GM19023 (cell line): Measurements from ENCODE around the gene GPR143.
"Not testable (repeated sequence)": the region's sequence is repeated elsewhere in the genome, so short reads cannot be mapped to it uniquely, and the experiment has no call there.

Experiments used
- ATAC-seq: cut with Tn5 transposase; IDR thresholded peaks from one replicate; pipeline ENCODE4 v1.9.1; 2021; ENCODE audit warnings: mild to moderate bottlenecking, moderate library complexity; ENCODE audit not compliant: unreplicated experiment

Gene GPR143

DNA sequence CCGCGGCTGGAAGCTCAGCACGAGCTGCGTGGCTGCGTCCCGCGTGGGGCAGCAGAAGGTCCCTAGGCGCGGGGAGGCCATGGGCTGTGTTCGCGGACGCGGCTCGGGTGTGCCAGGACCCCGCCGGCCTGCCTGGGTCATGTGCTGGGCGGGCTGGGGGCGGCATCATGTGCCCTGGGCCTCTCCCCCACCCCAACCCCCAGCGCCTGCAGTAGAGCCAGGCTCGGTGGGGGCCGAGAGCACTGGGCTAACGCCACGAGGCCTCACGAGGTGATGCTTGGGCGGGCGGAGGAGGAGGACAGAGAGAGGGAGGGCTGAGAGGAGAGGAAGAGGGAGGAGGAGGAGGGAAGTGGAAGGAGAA, at the start of gene GPR143:
Gene GPR143, minus strand, starts transcription at position 111 of the 361 bp plus-strand sequence. Its CDS starts 30 bp downstream, at position 81.
- ATAC-seq = no peak

DNA sequence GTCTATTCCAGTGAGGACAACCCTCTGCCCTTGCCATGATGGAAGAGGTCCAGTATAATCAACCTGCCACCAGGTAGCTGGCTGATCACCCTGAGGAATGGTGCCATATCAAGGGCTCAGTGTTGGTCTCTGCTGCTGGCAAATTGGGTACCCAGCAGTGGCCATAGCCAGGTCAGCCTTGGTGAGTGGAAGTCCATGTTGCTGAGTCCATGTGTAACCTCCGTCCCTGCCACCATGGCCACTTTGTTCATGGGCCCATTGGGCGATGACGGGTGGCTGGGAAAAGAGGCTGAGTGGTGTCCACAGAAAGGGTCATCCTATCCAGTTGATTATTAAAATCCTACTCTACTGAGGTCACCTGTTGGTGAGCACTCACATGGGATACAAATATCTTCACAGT, 45.4 kb upstream of the GPR143 start:
- ATAC-seq = not testable (repeated sequence)

DNA sequence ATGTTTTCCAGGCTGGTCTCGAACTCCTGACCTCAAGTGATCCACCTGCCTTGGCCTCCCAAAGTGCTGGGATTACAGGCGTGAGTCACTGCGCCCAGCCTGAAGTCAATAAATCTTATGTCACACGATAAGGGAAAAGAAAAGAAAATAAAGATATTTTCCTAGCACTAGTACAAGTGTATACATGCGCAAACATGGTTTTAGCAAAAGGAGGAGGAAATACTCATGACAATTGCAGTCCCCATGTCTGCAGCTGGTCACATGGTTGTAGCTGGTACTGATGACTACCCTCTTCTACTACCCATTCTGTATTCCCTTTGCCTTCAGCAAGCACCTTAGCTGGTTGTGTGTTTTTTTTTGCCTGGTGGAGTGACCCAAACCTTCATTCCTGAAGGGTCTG, 44.2 kb upstream of the GPR143 start:
- not testable (repeated sequence) for ATAC-seq

DNA sequence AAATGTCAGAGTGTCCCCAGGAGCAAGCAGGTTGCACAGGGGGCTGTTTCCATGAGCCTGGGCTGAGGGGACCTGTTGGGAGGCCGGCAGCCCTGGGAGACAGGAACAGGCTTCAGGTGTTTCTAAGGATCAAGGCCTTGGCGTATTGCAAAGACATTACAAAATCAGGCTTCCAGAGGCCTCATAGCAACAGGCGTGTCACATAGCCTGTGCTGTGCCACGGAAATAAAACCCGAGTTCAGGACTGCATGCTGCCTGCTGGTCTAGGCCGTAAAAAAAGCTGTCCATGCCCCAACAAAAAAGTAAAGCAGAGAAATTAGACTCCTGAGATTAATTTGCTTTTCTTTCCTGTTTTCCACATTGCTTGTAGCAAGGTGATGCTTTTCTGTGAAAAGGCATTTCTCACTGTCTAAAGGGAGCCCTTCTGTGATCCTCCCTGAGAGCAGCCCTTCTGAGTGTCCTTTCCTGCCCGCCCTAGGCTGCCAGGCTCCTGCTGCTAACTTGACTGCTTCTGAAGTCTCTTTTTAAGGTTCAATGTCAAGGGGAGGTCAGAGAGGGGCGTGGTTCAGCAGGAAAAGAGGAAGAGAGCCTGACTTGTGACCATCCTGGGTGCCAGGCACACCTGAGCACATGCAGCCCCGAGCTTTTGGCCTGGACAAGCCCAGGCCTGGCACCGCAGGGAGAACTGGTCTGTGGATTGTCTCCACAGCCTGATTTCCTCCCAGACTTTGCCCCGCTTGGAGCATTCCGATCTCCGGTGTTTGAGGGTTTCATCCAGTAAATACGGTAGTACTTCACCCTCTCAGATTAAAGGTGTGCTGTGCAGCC, 41.9 kb upstream of the GPR143 start:
- no peak for ATAC-seq

DNA sequence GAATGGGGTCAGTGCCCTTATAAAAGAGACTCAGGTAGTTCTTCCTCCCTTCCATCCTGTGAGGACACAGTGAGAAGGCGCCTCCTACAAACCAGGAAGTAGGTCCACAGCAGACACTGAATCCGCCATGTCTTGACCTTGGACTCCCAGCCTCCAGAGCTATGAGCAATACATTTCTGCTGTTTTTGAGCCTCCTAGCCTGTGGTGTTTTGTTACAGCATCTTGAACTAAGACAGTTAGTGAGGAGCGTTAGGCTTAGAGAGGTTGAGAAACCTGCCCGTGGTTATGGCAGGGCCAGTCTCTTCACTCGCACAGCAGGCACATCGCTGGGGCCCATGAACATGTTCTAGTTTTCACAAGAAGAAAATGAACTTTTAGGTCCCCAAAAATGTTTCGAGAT, 40.3 kb upstream of the GPR143 start:
- ATAC-seq = no peak

DNA sequence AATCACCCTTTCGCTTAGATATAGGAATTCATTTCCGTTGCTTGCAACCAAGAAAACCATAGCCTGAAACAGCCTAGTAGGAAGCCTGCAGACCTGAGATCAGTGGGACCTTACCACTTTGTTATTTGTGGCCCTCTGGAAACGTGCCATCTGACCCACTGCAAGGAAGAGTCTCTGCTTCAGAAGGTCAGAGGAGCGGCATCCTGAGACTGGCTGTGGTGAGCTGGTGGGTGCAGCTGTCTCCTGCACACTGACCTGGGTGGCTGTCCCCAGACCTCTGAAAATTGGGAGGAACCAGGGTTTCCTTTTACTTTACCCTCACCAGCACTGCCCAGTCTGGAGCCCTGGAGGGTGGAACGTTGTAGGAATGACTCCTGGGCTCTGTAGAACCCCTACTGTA, 38.8 kb upstream of the GPR143 start:
- no peak for ATAC-seq

DNA sequence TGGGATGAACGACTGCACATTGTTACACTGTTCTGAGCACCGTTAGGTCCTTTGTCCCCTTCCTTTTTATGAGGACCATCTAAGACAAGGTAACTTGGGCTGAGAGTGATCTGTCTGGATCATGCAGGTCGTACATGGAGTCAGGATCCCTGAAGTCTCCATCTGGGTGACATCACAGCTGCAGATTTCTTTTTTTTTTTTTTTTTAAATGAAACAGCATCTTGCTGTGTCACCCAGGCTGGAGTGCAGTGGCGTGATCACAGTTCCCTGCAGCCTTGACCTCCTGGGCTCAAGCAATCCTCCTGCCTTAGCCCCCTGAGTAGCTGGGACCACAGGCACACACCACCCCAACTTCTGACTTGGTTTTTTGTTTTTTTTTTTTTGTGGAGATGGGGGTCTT, 37.1 kb upstream of the GPR143 start:
- no peak for ATAC-seq

DNA sequence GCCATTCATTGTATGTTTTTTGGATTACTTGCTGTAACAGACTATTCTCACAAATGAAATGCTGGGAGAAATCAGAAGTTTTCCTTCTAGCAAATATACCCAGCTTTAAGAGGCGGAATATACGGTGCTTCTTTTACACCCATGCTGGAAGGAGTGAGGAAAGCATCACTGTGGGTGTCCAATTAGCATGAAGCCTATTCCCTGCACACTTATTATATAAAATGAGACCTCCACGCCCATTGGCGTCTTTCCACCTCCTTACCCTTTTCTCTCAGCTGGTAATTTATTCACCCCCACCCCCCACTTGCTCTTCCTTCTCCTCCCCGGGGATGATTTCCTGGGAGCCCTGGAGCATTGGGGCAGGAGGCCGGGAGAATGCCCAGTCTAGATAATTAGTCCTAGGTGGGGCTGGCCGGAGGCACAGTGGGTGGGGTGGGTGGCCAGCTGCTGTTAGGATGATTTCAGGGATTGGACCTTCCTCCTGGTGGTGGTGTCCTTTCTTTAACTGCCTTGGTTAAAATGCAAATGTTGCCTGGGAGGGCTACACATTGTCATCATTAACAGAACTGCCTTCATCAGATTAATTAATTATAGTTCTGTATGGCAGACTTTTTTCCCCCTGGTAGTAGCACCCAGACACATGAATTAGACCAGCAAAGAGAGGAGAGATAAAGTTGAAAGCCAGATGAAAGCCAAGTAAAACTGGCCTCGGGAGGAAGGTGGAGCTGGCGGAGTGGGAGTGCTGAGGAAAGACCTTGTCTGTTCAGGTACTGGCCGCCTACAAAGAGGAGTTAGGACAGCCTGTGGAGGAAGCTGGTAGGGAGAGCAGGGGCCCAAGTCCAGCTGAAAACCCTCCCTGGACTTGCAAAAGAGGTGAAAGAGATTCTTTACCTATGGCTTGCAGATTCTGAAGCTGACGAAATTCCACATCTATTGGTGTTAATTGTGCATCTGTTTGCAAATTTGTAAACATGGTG, 32.0 kb upstream of the GPR143 start:
- no peak for ATAC-seq

DNA sequence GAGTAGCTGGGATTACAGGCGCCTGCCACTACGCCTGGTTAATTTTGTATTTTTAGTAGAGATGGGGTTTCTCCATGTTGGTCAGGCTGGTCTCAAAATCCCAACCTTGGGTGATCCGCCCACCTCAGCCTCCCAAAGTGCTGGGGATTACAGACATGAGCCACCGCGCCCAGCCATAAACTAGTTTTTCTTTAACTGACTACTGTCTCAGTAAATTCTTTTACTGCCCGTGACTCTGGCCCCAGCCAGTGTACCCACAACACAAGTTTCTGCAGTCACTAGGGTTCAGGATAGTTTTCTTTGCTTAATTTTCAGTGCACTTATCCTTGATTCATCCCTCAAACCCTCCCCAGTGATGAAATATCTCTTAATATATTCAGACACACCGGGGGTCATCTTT, 28.8 kb upstream of the GPR143 start:
- no peak for ATAC-seq

DNA sequence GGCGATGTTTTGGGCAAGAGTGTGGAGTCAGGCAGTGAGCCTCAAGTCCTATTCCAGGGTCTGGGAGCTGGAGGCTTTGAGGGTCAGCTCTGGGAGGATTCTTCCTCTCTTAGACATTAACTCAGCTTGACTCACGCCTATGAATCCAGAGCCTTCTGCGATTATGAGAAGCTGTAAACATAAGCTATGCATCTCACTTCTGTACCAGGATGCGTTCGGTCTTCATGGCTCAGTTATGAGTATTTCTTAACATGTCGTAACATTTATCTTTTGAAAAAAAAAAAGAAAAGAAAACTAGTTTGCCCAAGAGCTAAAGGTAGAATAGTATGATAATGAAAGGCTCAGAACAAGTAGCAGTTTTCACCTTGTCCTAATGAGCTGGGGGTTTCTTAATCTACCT, 25.2 kb upstream of the GPR143 start:
- ATAC-seq = no peak

DNA sequence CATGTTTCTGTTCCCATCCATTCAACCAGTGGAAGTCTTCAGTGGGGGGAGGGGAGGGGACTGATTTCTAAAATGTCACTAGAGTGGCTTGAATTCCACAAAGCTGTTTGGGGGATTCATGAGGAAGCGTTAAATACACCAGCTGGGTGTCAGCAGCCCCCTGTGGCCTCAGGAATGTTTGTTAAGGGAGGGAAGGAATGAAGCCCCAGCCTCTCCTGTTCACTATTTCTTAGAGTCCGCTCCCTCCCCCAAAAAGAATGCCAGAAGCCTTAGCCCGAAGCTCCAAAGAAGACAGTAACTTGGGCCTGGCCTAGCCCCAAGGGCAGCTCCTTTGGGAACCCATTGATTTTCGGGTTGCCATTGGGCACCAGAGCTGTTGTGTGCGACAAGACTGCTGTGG, 23.9 kb upstream of the GPR143 start:
- ATAC-seq = no peak

DNA sequence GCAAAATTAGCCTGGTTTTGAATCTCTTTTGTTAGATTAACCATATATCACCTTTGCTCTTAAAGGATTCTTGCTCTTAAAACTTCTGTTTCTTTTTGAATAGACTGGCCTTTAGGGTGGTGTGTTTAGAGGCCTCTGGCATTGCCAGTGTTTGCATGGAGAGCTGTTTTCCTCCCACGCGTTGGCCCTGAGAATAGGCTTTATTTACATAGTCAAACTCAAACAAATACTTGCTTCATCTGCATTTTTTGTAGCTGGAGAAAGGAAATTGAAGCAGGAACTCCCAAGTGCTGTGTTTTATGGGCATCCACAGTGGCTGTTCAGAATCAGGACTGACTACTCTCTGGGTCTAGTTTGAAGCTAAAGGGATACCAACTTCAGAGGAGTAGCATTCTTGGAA, 23.3 kb upstream of the GPR143 start:
- no peak for ATAC-seq

DNA sequence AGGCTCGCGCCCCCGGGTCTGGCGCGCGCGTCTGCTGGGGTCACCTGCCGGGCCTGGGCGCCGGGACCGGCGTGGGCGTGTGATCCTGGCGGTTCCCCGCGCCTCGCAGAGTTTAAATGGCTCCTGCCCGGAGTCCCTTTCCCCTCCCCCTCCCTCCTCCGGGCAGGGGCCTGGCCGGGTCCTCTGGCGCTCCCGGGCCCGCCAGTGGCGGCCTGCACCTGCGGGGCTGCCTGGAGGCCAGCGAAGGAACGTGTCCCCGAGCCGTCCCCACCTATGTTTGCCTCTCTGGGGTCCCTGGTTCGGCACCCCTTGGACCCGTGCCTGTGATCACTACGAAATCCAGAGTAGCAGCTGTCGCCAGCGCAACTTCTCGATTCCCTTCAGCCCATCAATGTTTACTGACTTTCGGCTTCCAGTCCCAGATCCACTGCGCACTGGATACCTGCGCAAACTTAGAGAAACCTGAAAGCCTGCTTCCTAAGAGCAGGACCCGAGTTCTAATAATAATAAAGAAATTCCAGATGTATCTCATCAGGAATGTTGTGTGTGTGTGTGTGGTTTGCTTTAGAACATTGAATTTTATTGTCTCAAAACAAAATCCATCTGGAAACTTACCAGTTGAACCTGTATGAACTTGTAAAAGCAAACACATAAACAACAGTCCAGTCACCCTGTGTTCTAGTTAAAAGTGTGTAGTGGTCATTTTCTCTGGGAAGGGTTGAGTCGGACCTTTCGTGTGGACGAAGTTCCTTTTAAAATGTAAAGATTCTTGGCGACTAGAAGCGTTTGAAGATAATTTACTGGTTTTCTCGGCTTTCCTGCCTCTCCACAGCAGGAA, 21.4 kb upstream of the GPR143 start:
- ATAC-seq = no peak

DNA sequence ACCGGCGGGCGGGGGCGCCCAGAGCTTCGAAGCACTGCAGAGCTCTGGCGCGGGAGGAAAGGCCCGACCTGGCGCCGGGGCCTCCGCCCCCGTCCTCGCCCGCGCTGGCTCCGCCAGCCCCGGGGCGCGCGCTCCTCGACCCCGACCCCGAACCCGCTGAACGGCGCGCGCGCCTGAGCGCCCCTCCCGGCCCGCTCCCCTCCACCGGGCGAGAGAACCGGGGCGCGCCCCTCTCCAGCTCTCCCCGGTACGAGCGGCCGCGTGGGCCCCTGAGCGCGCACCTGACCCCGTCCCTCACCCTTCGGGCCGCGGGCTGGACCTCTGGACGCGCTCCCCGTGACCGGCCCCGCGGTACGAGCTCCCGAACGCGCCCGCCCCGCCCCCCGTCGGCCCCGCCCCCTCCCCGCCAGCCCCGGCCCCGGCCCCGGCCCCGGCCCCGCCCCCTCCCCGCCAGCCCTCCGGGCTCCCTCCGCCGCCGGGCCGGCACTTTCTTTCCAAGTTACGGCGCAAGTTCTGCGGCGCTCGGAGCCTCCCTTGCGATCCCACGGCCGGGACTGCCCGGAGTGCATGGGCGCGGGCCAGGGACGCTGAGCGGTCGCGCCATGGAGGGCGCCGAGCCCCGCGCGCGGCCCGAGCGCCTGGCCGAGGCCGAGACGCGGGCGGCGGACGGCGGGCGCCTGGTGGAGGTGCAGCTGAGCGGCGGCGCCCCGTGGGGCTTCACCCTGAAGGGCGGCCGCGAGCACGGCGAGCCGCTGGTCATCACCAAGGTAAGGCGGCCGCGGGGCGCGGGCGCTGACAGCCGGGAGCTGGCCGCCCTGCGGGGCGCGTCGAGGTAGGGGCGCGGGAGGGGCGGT, 20.5 kb upstream of the GPR143 start, which contains the start of gene SHROOM2:
Gene SHROOM2, plus strand, starts transcription at position 486 of the 854 bp plus-strand sequence. Its CDS starts 117 bp downstream, at position 603.
- ATAC-seq = no peak

DNA sequence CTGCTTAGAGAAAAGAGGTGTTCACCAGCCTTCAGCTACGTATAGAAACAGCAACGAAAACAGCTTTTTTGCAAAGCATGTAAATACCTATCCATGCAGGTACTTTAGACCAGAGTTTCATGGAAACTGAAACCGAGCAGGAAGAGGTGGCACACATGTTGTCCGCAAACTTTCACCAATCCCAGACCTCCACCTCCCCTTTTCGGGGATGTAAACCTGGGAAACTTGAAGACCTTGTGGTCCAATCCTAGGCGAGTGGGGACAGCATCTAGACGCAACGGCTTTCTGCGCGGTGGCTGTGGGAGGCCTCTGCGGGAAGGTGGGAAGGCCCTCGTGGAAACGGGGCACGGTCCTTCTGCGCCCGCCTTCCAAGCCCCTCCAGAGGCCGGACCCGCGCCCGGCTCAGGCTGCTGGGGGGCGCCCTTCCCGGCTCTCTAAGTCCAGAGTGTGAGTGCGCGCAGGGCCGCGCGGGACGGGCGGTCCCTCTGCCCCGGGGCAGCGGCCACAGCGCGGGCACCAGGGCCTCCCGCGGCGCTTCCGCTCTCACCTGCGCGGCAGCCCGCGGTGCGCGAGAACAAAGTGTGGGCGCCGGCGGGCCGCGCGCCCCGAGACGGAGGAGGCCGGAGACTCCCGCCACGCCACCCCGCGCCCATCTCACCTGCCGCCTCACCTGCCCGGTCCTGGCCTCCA, 19.8 kb upstream of the GPR143 start:
- ATAC-seq = no peak

DNA sequence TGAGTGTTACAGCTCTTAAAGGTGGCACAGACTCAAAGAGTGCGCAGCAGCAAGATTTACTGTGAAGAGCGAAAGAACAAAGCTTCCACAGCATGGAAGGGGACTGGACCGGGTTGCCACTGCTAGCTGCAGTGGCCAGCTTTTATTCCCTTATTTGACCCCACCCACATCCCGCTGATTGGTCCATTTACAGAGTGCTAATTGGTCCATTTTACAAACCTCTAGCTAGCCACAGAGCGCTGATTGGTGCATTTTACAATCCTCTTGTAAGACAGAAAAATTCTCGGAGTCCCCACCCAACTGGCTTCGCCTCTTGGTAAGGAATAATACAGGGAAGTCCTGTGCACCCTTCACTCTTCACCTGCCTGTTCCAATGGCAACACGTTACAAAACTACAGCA, 18.7 kb upstream of the GPR143 start:
- ATAC-seq = no peak

DNA sequence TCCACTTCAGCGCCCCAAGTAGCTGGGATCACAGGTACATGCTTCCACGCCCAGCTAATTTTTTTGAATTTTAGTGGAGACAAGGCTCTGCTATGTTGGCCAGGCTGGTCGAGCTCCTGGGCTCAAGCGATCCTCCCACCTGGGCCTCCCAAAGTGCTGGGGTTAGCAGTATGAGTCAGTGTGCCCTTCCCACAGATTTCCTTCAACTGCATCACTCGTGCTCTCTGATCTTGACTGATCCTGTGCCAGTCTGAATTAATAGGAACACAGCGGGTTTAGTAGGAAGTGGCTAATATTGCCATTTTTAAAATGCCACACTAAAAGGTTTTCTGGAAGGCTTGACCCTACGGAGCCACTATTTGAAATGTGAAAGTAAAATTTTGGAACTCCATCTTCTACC, 16.3 kb upstream of the GPR143 start:
- no peak for ATAC-seq

DNA sequence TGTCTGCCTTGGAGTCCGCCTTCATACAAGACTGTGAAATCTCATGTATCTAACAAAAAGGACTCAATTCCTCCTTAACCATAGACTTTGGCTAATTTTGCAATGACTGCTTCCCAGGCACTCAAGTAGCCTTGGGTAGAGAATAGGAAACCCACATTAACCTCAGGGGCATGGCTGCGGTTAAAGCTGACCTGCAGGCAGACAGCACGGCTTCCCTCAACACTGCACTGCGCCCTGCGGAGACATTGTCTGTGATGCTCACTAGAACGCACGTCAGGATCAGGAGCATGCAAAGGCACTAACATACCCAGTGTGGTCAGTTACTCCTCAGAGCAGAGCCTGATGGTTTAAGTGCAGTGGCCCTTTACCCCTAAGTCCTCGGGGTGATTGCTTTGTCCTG, 10.3 kb upstream of the GPR143 start:
- no peak for ATAC-seq

DNA sequence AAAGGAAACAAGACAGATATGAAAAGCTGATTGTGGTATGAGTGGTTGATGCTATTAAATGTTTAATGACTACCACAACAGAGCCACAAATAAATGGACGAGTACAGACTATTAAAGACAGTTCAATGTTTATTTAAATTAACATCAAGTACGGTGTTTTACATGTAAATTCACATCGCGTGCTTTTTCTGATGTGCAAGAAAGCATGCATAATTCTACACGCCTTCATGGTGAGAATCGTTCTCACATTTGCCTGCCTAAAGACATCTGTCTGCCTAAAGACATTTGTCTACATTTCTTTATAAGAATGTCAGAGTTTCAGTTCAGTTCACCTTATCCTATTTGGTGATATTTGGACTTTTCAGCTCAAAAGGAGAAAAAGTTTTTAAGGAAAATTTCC, 7.3 kb upstream of the GPR143 start:
- ATAC-seq = no peak
